ENCODE data around the gene COX6B1.
"Not testable (repeated sequence)": the region's sequence is repeated elsewhere in the genome, so short reads cannot be mapped to it uniquely, and the experiment has no call there.

DNA sequence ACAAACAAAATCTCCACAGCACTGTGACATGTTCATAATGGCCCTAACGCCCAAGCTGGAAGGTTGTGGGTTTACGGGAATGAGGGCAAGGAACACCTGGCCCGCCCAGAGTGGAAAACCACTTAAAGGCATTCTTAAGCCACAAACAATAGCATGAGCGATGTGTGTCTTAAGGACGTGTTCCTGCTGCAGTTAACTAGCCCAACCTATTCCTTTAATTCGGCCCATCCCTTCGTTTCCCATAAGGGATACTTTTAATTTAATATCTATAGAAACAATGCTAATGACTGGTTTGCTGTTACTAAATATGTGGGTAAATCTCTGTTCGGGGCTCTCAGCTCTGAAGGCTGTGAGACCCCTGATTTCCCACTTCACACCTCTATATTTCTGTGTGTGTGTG is 41.0 kb upstream of the COX6B1 start:
- TF ChIP-seq, protein P1, sequence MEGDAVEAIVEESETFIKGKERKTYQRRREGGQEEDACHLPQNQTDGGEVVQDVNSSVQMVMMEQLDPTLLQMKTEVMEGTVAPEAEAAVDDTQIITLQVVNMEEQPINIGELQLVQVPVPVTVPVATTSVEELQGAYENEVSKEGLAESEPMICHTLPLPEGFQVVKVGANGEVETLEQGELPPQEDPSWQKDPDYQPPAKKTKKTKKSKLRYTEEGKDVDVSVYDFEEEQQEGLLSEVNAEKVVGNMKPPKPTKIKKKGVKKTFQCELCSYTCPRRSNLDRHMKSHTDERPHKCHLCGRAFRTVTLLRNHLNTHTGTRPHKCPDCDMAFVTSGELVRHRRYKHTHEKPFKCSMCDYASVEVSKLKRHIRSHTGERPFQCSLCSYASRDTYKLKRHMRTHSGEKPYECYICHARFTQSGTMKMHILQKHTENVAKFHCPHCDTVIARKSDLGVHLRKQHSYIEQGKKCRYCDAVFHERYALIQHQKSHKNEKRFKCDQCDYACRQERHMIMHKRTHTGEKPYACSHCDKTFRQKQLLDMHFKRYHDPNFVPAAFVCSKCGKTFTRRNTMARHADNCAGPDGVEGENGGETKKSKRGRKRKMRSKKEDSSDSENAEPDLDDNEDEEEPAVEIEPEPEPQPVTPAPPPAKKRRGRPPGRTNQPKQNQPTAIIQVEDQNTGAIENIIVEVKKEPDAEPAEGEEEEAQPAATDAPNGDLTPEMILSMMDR (conservative IDR thresholded peaks at IDR 0.05; ENCODE audit: low read length), result not testable (repeated sequence)
- TF ChIP-seq EZH2phosphoT487 (IDR thresholded peaks at IDR 0.05; ENCODE audit: borderline replicate concordance), result not testable (repeated sequence)
